Karpas-422 (cell line): Measurements from ENCODE around the gene C16orf89. TPM values are rescaled to one million over a fixed set of nuclear protein-coding genes. Genes with fewer than 3 reads are reported as not detected.
"Not testable (repeated sequence)": the region's sequence is repeated elsewhere in the genome, so short reads cannot be mapped to it uniquely, and the experiment has no call there.

Source experiments
- DNase-seq: peaks from one replicate; pipeline ENCODE4 v3.0.0-alpha.2; 2015
- H2AFZ ChIP-seq: fragments of 200-600 bp; sonication (generic); 2 replicates; pipeline ENCODE4 v1.6.1; 2014; ENCODE audit warnings: antibody characterized with exemption, low read length, mixed read lengths
- H3K27ac ChIP-seq: fragments of 200-600 bp; sonication (generic); 2 replicates; pipeline ENCODE4 v1.5.1; 2014; ENCODE audit warnings: mild to moderate bottlenecking, low read length, moderate library complexity
- H3K27me3 ChIP-seq: fragments of 200-600 bp; sonication (generic); 2 replicates; pipeline ENCODE4 v1.6.1; 2014; ENCODE audit warnings: low read length, mixed read lengths
- H3K36me3 ChIP-seq: fragments of 200-600 bp; sonication (generic); 2 replicates; pipeline ENCODE4 v1.6.1; 2014; ENCODE audit warnings: low read length, mixed read lengths; ENCODE audit not compliant: insufficient read depth
- H3K4me1 ChIP-seq: fragments of 200-600 bp; sonication (generic); 2 replicates; pipeline ENCODE4 v1.6.1; 2014; ENCODE audit warnings: mild to moderate bottlenecking, low read length, mixed read lengths
- H3K4me2 ChIP-seq: fragments of 200-600 bp; sonication (generic); 2 replicates; pipeline ENCODE4 v1.6.1; 2014; ENCODE audit warnings: low read length, low read depth, mild to moderate bottlenecking; ENCODE audit not compliant: poor library complexity, severe bottlenecking
- H3K4me3 ChIP-seq: fragments of 200-600 bp; sonication (generic); 2 replicates; pipeline ENCODE4 v1.5.1; 2014; ENCODE audit warnings: mild to moderate bottlenecking, antibody characterized with exemption, low read length, mixed read lengths
- H3K79me2 ChIP-seq: fragments of 200-600 bp; sonication (generic); 2 replicates; pipeline ENCODE4 v1.6.1; 2014; ENCODE audit warnings: mild to moderate bottlenecking, low read length, mixed read lengths
- H3K9ac ChIP-seq: fragments of 200-600 bp; sonication (generic); 2 replicates; pipeline ENCODE4 v1.6.0; 2014; ENCODE audit warnings: low read length
- H3K9me2 ChIP-seq: fragments of 200-600 bp; sonication (generic), shearing (Covaris generic); replicated peaks from 2 replicates; pipeline ENCODE4 v1.6.0; 2014; ENCODE audit warnings: mild to moderate bottlenecking, low read length, moderate library complexity; ENCODE audit not compliant: insufficient read depth
- H3K9me3 ChIP-seq: fragments of 300-700, 200-600 bp; sonication (generic); 2 replicates; pipeline ENCODE4 v1.6.1; 2014; ENCODE audit warnings: low read length, mixed read lengths
- H4K20me1 ChIP-seq: fragments of 200-600 bp; sonication (generic); 2 replicates; pipeline ENCODE4 v1.6.1; 2014; ENCODE audit warnings: mild to moderate bottlenecking, antibody characterized with exemption, low read length, low read depth; ENCODE audit not compliant: insufficient read depth
- total RNA-seq: library from RNA; depleted of rRNA; stranded (reverse); fragments of >200 nt; shearing (Covaris generic); gene quantifications from 2 replicates; pipeline ENCODE4 v1.2.3, GENCODE V29; 2014; ENCODE audit warnings: low replicate concordance

C16orf89 gene
- total RNA-seq, 1 experiment from 2014 or later: not detected

DNA sequence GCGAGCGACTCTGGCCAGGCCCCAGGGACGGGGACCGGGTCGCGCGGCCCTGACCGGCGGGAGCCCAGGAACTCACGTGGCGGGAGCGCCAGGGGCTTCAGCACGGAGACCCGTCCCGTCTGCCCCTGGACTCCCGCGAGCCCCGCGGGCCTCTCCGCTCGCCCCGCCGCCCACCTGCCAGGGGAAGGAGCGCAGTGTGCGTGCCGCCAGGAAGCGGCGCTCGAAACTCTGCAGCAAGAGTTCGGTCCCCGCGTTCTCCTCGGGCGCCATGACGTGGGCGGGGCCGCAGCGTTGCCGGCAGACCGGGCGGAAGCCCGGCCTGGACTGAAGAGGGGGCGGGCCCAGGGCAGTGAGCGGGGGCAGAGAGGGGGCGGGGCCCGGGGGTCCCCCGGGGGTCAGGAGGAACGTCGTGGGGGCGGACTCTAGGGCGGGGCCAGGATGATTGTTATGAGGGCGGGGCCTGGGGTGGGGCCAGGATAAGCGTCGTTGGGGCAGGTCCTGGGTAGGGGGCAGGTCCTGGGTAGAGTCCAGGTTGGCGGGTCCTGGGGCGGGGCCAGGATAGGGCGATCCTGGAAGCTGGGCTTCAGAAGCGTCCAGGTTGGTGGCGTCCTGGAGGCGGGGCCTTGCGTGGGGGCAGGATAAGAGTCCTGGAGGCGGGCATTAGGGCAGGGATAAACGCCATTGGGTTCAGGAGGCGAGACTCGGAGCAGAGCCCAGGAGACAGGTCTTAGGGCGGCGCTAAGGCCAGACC, 31.9 kb upstream of the C16orf89 start, which contains the start of gene EEF2KMT:
EEF2KMT (minus strand) TSS at position 326 of the 751 bp plus-strand sequence; CDS start at position 270, 56 bp downstream.
- DNase-seq: peak; percentile 99
- peaks cover 11% of the 10 kb centered on the region for H3K4me1 ChIP-seq
- H2AFZ ChIP-seq: peak within 1 kb of the TSS; percentile 43; the same call in 1 of the 2 replicates
- H3K27ac ChIP-seq: peak within 1 kb of the TSS; percentile 49; the same call in 1 of the 2 replicates
- not testable (repeated sequence) for H3K27me3 ChIP-seq, H3K9me2 ChIP-seq, H3K36me3 ChIP-seq, H3K9me3 ChIP-seq, H4K20me1 ChIP-seq
- H3K4me3 ChIP-seq: peak within 1 kb of the TSS; percentile 86
- H3K4me2 ChIP-seq: peak within 1 kb of the TSS; percentile 87
- peaks cover 13% of the 10 kb centered on the region for H3K79me2 ChIP-seq
- peak within 1 kb of the TSS; percentile 86 for H3K9ac ChIP-seq

DNA sequence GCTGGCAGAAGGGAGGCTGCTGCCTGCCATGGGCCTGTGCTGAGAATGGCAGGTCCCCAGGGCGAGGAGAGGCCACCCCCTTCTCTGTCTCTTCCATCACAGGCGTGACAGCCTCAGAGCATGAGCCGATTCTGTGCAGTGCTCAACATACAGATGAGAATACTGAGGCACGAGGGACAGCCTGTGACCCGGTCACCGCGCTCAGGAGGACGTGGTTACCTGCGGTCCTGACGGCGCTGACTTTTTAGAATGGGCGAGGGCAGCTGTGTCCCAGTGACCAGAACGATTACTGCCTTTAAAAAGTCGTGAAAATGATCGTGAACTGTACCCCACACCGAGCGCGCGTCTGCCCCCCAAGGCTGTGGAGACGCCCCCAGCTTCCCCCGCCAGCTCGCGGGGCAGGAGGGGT, 31.3 kb upstream of the C16orf89 start:
- H3K9me2 ChIP-seq, H3K36me3 ChIP-seq, H3K9me3 ChIP-seq, H4K20me1 ChIP-seq, H3K27me3 ChIP-seq: not testable (repeated sequence)
- peak overlapping the region; percentile 86 for H3K9ac ChIP-seq
- H3K27ac ChIP-seq: peak overlapping the region; percentile 49; the same call in 1 of the 2 replicates
- peak overlapping the region; percentile 87 for H3K4me2 ChIP-seq
- peaks cover 11% of the 10 kb centered on the region for H3K4me1 ChIP-seq
- H3K4me3 ChIP-seq: peak overlapping the region; percentile 86
- peaks cover 13% of the 10 kb centered on the region for H3K79me2 ChIP-seq
- peak; percentile 83 for DNase-seq
- peak overlapping the region; percentile 43; the same call in 1 of the 2 replicates for H2AFZ ChIP-seq

DNA sequence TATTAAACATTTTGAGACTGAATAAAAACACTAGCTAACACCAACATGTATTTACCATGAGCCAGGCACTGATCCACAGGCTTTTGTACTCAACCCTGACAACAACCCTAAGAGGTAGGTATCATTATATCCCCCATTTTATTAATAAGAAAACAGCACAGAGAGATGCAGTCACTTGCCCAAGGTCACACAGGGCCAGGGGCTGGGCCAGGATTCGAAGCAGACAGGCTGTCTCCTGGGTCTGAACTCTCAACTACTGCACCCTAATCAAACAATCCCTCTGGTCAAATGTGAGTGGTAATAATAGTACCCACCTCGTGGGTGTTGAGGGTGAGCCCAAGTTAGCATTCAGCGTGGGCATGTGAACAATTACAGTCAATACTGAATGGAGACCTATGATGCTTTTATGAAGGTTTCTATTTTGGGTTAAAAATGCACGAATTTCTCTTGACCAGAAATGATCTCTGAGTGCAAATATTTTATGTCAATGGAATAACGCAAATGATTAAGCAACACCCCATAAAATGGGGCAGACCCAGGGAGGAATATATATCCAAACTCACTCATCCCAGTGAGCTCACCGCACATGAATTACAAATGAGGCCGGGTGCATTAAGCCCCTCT, 30.8 kb upstream of the C16orf89 start:
- not testable (repeated sequence) for DNase-seq, H4K20me1 ChIP-seq, H3K27me3 ChIP-seq, H3K9me2 ChIP-seq, H3K9me3 ChIP-seq, H3K27ac ChIP-seq, H2AFZ ChIP-seq, H3K36me3 ChIP-seq
- H3K4me1 ChIP-seq: peaks cover 11% of the 10 kb centered on the region
- H3K9ac ChIP-seq: peak overlapping the region; percentile 86
- H3K4me3 ChIP-seq: peak overlapping the region; percentile 86
- peaks cover 13% of the 10 kb centered on the region for H3K79me2 ChIP-seq
- H3K4me2 ChIP-seq: peak overlapping the region; percentile 87

DNA sequence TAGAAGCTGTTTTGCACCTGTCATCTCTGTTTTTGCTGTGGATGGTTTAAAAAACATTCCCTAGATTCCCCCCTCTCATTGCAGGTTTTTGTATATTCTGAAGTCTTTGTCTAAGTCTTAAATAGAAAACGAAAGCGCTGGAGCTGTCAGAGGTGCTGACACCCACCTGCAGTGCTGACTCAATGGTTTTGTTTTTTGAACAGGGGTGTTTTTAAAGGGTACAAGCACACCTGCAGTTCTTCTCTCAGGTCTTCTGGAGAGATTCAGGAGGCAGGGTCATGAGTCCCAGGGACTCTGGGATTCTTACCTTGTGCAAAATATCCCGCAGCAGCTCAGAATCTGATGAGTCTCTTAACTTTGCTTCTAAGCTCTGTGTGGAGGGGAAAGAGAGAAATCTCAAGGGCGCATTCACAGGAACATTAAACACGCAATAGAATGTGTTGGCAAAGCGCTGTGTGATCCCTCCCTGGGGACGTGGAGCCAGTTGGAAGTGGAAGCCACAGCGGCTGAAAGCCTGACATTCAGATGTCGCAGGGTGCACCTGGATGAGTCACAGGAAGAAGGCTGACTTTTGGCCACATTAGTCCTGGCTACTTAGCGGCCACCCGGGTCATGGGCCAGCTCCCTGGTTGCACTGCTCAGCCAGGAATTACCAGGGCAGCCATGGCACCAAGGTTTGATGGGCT, 29.5 kb upstream of the C16orf89 start:
- H3K4me3 ChIP-seq, H3K4me2 ChIP-seq, H3K9ac ChIP-seq, H3K27me3 ChIP-seq, H3K9me3 ChIP-seq, H3K36me3 ChIP-seq, H2AFZ ChIP-seq, H3K9me2 ChIP-seq, DNase-seq, H3K27ac ChIP-seq, H4K20me1 ChIP-seq: not testable (repeated sequence)
- Histone ChIP-seq H3K79me2 (peaks cover 13% of the 10 kb centered on the region), H3K4me1 (peaks cover 11% of the 10 kb centered on the region)

DNA sequence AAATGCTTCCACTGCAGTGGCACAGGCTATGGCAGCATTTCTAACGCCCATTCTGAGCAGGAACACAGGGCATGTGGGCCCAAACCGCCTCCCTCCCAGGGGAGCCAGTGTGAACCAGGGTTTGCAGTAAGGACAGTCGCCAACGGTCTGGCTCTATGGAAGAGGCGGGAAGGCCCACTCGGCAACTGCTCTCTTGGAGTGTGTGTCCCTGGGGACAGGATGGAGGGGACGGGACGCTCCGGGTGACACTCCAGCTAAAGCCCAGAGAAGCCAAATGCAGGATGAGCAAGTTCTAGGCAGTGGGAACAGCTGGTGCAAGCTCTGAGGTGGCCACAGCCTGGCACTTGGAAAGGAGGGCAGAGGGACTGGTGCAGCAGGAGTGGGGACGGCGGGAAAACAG, 28.0 kb upstream of the C16orf89 start:
- not testable (repeated sequence) for DNase-seq, H2AFZ ChIP-seq, H3K27me3 ChIP-seq, H3K4me3 ChIP-seq, H3K27ac ChIP-seq, H3K9ac ChIP-seq, H3K4me2 ChIP-seq, H3K9me2 ChIP-seq, H4K20me1 ChIP-seq, H3K36me3 ChIP-seq, H3K9me3 ChIP-seq
- Histone ChIP-seq H3K79me2 (peaks cover 13% of the 10 kb centered on the region), H3K4me1 (peaks cover 11% of the 10 kb centered on the region)

DNA sequence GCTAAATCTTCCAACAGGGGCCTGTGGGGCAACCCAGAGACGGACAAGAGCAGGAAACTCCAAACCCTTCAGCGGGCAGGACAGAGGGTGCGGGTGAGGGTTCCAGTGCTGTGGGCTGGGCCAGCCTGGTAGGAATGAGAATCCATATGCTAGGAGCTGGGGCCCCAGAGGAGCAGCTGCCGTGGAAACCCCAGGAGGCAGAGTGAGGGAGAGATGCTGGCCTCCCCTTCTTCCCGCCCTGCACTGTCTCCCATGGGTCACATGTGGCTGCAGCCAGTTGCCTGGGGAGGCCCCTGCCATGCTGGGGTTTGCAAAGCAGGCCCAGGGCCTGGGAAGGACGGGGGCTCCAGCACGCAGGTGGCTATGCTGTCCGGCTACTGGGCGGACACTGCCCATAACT, 27.3 kb upstream of the C16orf89 start:
- not testable (repeated sequence) for H3K4me2 ChIP-seq, H3K9me3 ChIP-seq, H3K4me3 ChIP-seq, H3K9ac ChIP-seq, H3K36me3 ChIP-seq, H3K27me3 ChIP-seq, H3K9me2 ChIP-seq, DNase-seq, H3K4me1 ChIP-seq, H3K27ac ChIP-seq, H2AFZ ChIP-seq, H4K20me1 ChIP-seq
- H3K79me2 ChIP-seq: peaks cover 13% of the 10 kb centered on the region

DNA sequence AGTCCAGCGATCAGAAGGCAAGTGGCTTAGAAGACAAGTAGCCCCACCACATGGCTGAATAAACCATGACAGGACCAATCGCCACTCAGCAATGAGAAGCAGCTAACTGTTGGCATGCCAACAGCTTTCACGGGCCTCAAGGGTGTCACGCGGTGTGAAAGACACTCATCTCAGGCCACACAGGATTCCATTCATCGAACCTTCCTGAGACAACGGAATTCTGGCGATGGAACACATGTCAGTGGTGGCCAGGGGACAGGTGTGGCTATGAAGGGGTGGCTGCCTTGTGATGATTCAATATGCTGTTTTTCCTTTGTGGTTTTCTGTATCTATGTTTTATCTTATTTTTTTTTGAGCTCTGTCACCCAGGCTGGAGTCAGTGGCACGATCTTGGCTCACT, 24.8 kb upstream of the C16orf89 start:
- H3K4me2 ChIP-seq, H2AFZ ChIP-seq, H3K9me2 ChIP-seq, H3K27ac ChIP-seq, H3K4me3 ChIP-seq, H3K4me1 ChIP-seq, H3K9ac ChIP-seq, H3K27me3 ChIP-seq, H3K79me2 ChIP-seq, H3K9me3 ChIP-seq, H4K20me1 ChIP-seq, H3K36me3 ChIP-seq, DNase-seq: not testable (repeated sequence)

DNA sequence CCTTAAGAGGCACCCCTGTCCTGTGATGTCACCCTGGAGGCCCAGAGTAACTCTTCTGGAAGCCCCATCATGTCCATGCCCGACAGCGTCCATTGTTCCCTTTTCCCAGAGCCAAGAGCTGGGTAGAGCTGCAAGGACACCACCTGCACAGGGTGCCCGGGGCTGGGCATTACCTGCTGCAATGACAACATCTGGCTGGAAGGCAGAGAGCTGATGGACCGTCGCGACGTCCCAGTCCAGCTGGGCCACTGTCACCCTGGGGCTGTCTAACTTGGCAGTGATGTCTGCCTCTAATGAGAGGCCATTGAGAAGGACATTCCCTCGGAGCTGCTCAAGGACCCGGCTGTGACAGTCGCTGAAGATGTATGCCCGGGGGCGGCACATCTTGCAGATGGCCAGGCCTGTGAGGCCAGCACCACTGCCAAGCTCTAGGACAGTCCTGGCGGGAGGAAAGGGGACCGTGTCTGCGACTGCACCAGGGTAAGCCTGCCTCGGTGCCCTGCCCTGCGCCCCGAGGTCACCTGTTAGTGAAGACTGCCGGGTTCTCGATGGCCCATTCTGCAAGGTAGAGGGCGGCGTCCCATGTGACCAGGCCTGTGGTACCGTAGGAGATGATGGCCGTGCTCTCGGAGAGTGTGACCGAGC, 24.3 kb upstream of the C16orf89 start:
- not testable (repeated sequence) for H3K4me2 ChIP-seq, H3K27me3 ChIP-seq, H3K27ac ChIP-seq, H3K4me3 ChIP-seq, H2AFZ ChIP-seq, H3K4me1 ChIP-seq, H4K20me1 ChIP-seq, H3K9ac ChIP-seq, DNase-seq, H3K36me3 ChIP-seq, H3K9me2 ChIP-seq, H3K79me2 ChIP-seq, H3K9me3 ChIP-seq
